Skeletal muscle tissue (tissue), 4 donors: ENCODE measurements around the gene CCDC197. TPM values are rescaled to one million over a fixed set of nuclear protein-coding genes. Genes with fewer than 3 reads are reported as not detected.

Experiments
- H3K27ac ChIP-seq: one replicate; pipeline ENCODE4 v1.7.0; 2013; ENCODE audit warnings: mild to moderate bottlenecking, low read depth, low read length, inconsistent platforms
- H3K27me3 ChIP-seq, 3 donors: one replicate each; pipeline ENCODE4 v1.7.0; 2013; ENCODE audit warnings: low read length in 3 of 3; ENCODE audit not compliant: control insufficient read depth in 3 of 3, insufficient read depth in 3 of 3
- H3K36me3 ChIP-seq, 3 donors: one replicate each; pipeline ENCODE4 v1.7.0; 2013; ENCODE audit warnings: low read length in 3 of 3; ENCODE audit not compliant: control insufficient read depth in 3 of 3, insufficient read depth in 3 of 3
- H3K4me1 ChIP-seq, 3 donors: one replicate each; pipeline ENCODE4 v1.7.0; 2013; ENCODE audit warnings: low read length in 3 of 3, mild to moderate bottlenecking in 3 of 3; ENCODE audit not compliant: control insufficient read depth in 3 of 3, insufficient read depth in 3 of 3
- H3K4me3 ChIP-seq, 3 donors: one replicate each; pipeline ENCODE4 v1.7.0; 2013; ENCODE audit warnings: low read length in 3 of 3
- H3K9ac ChIP-seq, 3 donors: one replicate each; pipeline ENCODE4 v1.7.0; 2013; ENCODE audit warnings: low read length in 3 of 3, mild to moderate bottlenecking in 3 of 3, moderate library complexity in 2 of 3, low read depth in 1 of 3
- H3K9me3 ChIP-seq, 3 donors: one replicate each; pipeline ENCODE4 v1.7.0; 2013; ENCODE audit warnings: low read length in 3 of 3; ENCODE audit not compliant: control insufficient read depth in 3 of 3
- total RNA-seq: library from RNA; depleted of rRNA; stranded (reverse); fragments of >200 nt; gene quantifications from one replicate; pipeline ENCODE4 v1.2.3, GENCODE V29; 2014
- donor health status: Osteomylitis.

CCDC197 gene
- total RNA-seq, 1 donor from 2014 or later: not detected

- Histone ChIP-seq H3K36me3 (peaks cover under 1 to 6% (median 3%) of the 10 kb centered on the region in 3 donors), H3K9me3 (no peaks in the 10 kb centered on the region), H3K9ac (no peak overlapping the region), H3K27ac (no peak overlapping the region), H3K4me3 (no peak overlapping the region), H3K27me3 (no peaks in the 10 kb centered on the region), H3K4me1 (peaks cover 17 to 29% (median 17%) of the 10 kb centered on the region in 3 donors)
These were observed 42.0 kb downstream of the CCDC197 start for GRCh38 chr14:94038921-94039629.

- Histone ChIP-seq H3K9me3 (no peaks in the 10 kb centered on the region), H3K9ac (no peak overlapping the region), H3K4me3 (no peak overlapping the region), H3K4me1 (peaks cover 17 to 30% (median 17%) of the 10 kb centered on the region in 3 donors), H3K36me3 (peaks cover 7 to 9% (median 7%) of the 10 kb centered on the region in 3 donors), H3K27ac (no peak overlapping the region), H3K27me3 (no peaks in the 10 kb centered on the region)
These were observed 43.1 kb downstream of the CCDC197 start for GRCh38 chr14:94040247-94040646.

GRCh38 chr14:94040796-94041195 lies 43.7 kb downstream of the CCDC197 start:
- Histone ChIP-seq H3K27me3 (no peaks in the 10 kb centered on the region), H3K27ac (no peak overlapping the region), H3K9ac (no peak overlapping the region), H3K4me1 (peaks cover 17 to 30% (median 17%) of the 10 kb centered on the region in 3 donors), H3K9me3 (no peaks in the 10 kb centered on the region), H3K36me3 (peaks cover 10 to 14% (median 12%) of the 10 kb centered on the region in 3 donors), H3K4me3 (no peak overlapping the region)

- Histone ChIP-seq H3K27me3 (no peaks in the 10 kb centered on the region), H3K36me3 (peaks cover 13 to 23% (median 16%) of the 10 kb centered on the region in 3 donors), H3K27ac (no peak overlapping the region), H3K9me3 (no peaks in the 10 kb centered on the region), H3K4me3 (no peak overlapping the region), H3K9ac (peak overlapping the region in 2 of 3 donors; percentile 10 to 45), H3K4me1 (peaks cover 12 to 28% (median 16%) of the 10 kb centered on the region in 3 donors)
These were observed 44.6 kb downstream of the CCDC197 start for GRCh38 chr14:94041551-94042346.

GRCh38 chr14:94042433-94043091 lies 45.5 kb downstream of the CCDC197 start:
- H3K27ac ChIP-seq: no peak overlapping the region

GRCh38 chr14:94043111-94043755 lies 46.1 kb downstream of the CCDC197 start:
- Histone ChIP-seq H3K4me1 (peaks cover 11 to 26% (median 15%) of the 10 kb centered on the region in 3 donors), H3K4me3 (no peak overlapping the region), H3K9me3 (no peaks in the 10 kb centered on the region), H3K27me3 (no peaks in the 10 kb centered on the region), H3K27ac (no peak overlapping the region), H3K36me3 (peaks cover 20 to 36% (median 30%) of the 10 kb centered on the region in 3 donors), H3K9ac (no peak overlapping the region)

More at GRCh38 chr14:94042433-94043091, 45.5 kb downstream of the CCDC197 start:
- H3K9ac ChIP-seq: no peak overlapping the region
- H3K4me3 ChIP-seq: no peak overlapping the region
- H3K27me3 ChIP-seq: no peaks in the 10 kb centered on the region
- peaks cover 11 to 26% (median 15%) of the 10 kb centered on the region in 3 donors for H3K4me1 ChIP-seq
- peaks cover 18 to 31% (median 24%) of the 10 kb centered on the region in 3 donors for H3K36me3 ChIP-seq
- no peaks in the 10 kb centered on the region for H3K9me3 ChIP-seq

- no peaks in the 10 kb centered on the region for H3K27me3 ChIP-seq
- H3K9me3 ChIP-seq: no peaks in the 10 kb centered on the region
- H3K36me3 ChIP-seq: peaks cover 27 to 43% (median 37%) of the 10 kb centered on the region in 3 donors
- no peak overlapping the region for H3K27ac ChIP-seq
- H3K4me1 ChIP-seq: peaks cover 11 to 26% (median 15%) of the 10 kb centered on the region in 3 donors
- H3K4me3 ChIP-seq: no peak overlapping the region
- H3K9ac ChIP-seq: peak overlapping the region in 1 of 3 donors; percentile 33
These were observed 46.8 kb downstream of the CCDC197 start for GRCh38 chr14:94043756-94044475.

GRCh38 chr14:94044476-94045091 lies 47.5 kb downstream of the CCDC197 start:
- H3K27me3 ChIP-seq: no peaks in the 10 kb centered on the region
- peaks cover 13 to 26% (median 15%) of the 10 kb centered on the region in 3 donors for H3K4me1 ChIP-seq
- H3K27ac ChIP-seq: no peak overlapping the region
- H3K9me3 ChIP-seq: no peaks in the 10 kb centered on the region
- no peak overlapping the region for H3K9ac ChIP-seq
- no peak overlapping the region for H3K4me3 ChIP-seq
- peaks cover 33 to 48% (median 43%) of the 10 kb centered on the region in 3 donors for H3K36me3 ChIP-seq
